Uterus (tissue), 4 donors: ENCODE measurements around the gene DDA1. TPM values are rescaled to one million over a fixed set of nuclear protein-coding genes. Genes with fewer than 3 reads are reported as not detected.

Source experiments
- DNase-seq, 2 donors: peaks; one replicate each; pipeline ENCODE4 v3.0.0-alpha.2; 2019 to 2020
- H3K27ac ChIP-seq, 2 donors: fragments of 200-600 bp; sonication (generic); 1 replicate in 1 of 2; 2 replicates in 1 of 2; pipeline ENCODE4 v1.5.1; 2016 to 2018
- H3K27me3 ChIP-seq, 2 donors: fragments of 200-600 bp; sonication (generic); one replicate each; pipeline ENCODE4 v1.5.1; 2018 to 2019; ENCODE audit warnings: control low read depth in 1 of 2
- H3K36me3 ChIP-seq, 2 donors: fragments of 200-600 bp; sonication (generic); one replicate each; pipeline ENCODE4 v1.5.1; 2019; ENCODE audit warnings: control low read depth in 1 of 2
- H3K4me1 ChIP-seq, 2 donors: fragments of 200-600 bp; sonication (generic); one replicate each; pipeline ENCODE4 v1.5.1; 2018 to 2019; ENCODE audit warnings: control low read depth in 1 of 2
- H3K4me3 ChIP-seq, 2 donors: fragments of 200-600 bp; sonication (generic); 1 replicate in 1 of 2; 2 replicates in 1 of 2; pipeline ENCODE4 v1.5.1; 2018 to 2019; ENCODE audit warnings: mild to moderate bottlenecking in 1 of 2
- H3K9me3 ChIP-seq, 2 donors: fragments of 200-600 bp; sonication (generic); one replicate each; pipeline ENCODE4 v1.5.1; 2019; ENCODE audit warnings: control low read depth in 1 of 2
- CTCF ChIP-seq, 4 experiments: fragments of 200-600 bp in 2 of 4; fragments of 450-650 bp in 2 of 4; sonication (generic) in 2 of 4; IDR thresholded peaks; one replicate each; pipeline ENCODE4 v1.5.1; 2016 to 2019; ENCODE audit warnings: antibody characterized with exemption in 4 of 4, mild to moderate bottlenecking in 2 of 4, moderate library complexity in 1 of 4
- POLR2A ChIP-seq, 2 donors: fragments of 450-650 bp; IDR thresholded peaks; one replicate each; pipeline ENCODE4 v1.6.1; 2016; ENCODE audit warnings: antibody characterized with exemption in 2 of 2, mild to moderate bottlenecking in 1 of 2, moderate library complexity in 1 of 2
- intact Hi-C: fragments of 100-400 bp; cut with DNase I; formaldehyde crosslinking; loops from one replicate; pipeline ENCODE4 v1.15.1; 2023; ENCODE audit warnings: low total_unique reads
- total RNA-seq, 4 donors: library from RNA; depleted of rRNA in 3 of 4; stranded (reverse); fragments of >200 nt in 3 of 4; gene quantifications; one replicate each; pipeline versions ENCODE4 v1.1.0 to v1.2.4, GENCODE V29; 2014 to 2023
- donor health status: DM: yes; HTN: yes; CAD: no.

Gene DDA1
- total RNA-seq, 4 donors from 2014 or later: 2.8 to 22.2 (median 8.9) TPM

- TF ChIP-seq POLR2A (IDR thresholded peaks at IDR 0.05) (no peak), CTCF (IDR thresholded peaks at IDR 0.05) (no peak)
- DNase-seq: no peak
- intact Hi-C loops: no loop called here
Measured at GRCh38 chr19:17286263-17286662, 23.1 kb upstream of the DDA1 start.

GRCh38 chr19:17286752-17287151 lies 22.6 kb upstream of the DDA1 start:
- no peak overlapping the region for H3K4me3 ChIP-seq
- intact Hi-C loops: no loop called here
- no peak overlapping the region for H3K27ac ChIP-seq
- H3K27me3 ChIP-seq: peaks cover 0 to 6% of the 10 kb centered on the region in 2 donors
- H3K4me1 ChIP-seq: peaks cover 0 to 8% of the 10 kb centered on the region in 2 donors
- H3K36me3 ChIP-seq: no peaks in the 10 kb centered on the region
- H3K9me3 ChIP-seq: no peaks in the 10 kb centered on the region
- no peak for TF ChIP-seq CTCF (IDR thresholded peaks at IDR 0.05)
- TF ChIP-seq POLR2A (IDR thresholded peaks at IDR 0.05): no peak
- no peak for DNase-seq

More at GRCh38 chr19:17286263-17286662, 23.1 kb upstream of the DDA1 start:
- Histone ChIP-seq H3K4me3 (no peak overlapping the region), H3K4me1 (peaks cover 0 to 13% of the 10 kb centered on the region in 2 donors), H3K9me3 (no peaks in the 10 kb centered on the region), H3K27ac (no peak overlapping the region), H3K27me3 (peaks cover 4 to 11% of the 10 kb centered on the region in 2 donors), H3K36me3 (no peaks in the 10 kb centered on the region)

GRCh38 chr19:17289489-17289888 lies 19.9 kb upstream of the DDA1 start:
- H3K4me1 ChIP-seq: no peaks in the 10 kb centered on the region

GRCh38 chr19:17292301-17293074 lies 16.9 kb upstream of the DDA1 start:
- no peaks in the 10 kb centered on the region for H3K27me3 ChIP-seq
- no peaks in the 10 kb centered on the region for H3K9me3 ChIP-seq
- H3K36me3 ChIP-seq: no peaks in the 10 kb centered on the region
- intact Hi-C loops: no loop called here
- peak overlapping the region; percentile 43 to 76 for H3K27ac ChIP-seq
- DNase-seq: peak; percentile 66 to 73
- peak overlapping the region; percentile 35 to 39 for H3K4me3 ChIP-seq
- TF ChIP-seq POLR2A (IDR thresholded peaks at IDR 0.05) (no peak), CTCF (IDR thresholded peaks at IDR 0.05) (peak; percentile 47 to 79 (median 66))
- H3K4me1 ChIP-seq: no peaks in the 10 kb centered on the region

More at GRCh38 chr19:17289489-17289888, 19.9 kb upstream of the DDA1 start:
- no peak overlapping the region for H3K4me3 ChIP-seq
- intact Hi-C loops: no loop called here
- TF ChIP-seq CTCF (IDR thresholded peaks at IDR 0.05) (no peak), POLR2A (IDR thresholded peaks at IDR 0.05) (no peak)
- H3K27ac ChIP-seq: no peak overlapping the region
- DNase-seq: peak; percentile 57 to 65
- H3K27me3 ChIP-seq: no peaks in the 10 kb centered on the region
- H3K9me3 ChIP-seq: no peaks in the 10 kb centered on the region
- no peaks in the 10 kb centered on the region for H3K36me3 ChIP-seq

GRCh38 chr19:17293605-17294004 lies 15.8 kb upstream of the DDA1 start:
- no peak for DNase-seq
- Histone ChIP-seq H3K4me3 (no peak overlapping the region), H3K27me3 (no peaks in the 10 kb centered on the region), H3K36me3 (no peaks in the 10 kb centered on the region), H3K4me1 (no peaks in the 10 kb centered on the region), H3K27ac (no peak overlapping the region), H3K9me3 (no peaks in the 10 kb centered on the region)
- TF ChIP-seq CTCF (IDR thresholded peaks at IDR 0.05): no peak
- TF ChIP-seq POLR2A (IDR thresholded peaks at IDR 0.05): no peak
- intact Hi-C loops: no loop called here
